ENCODE results near the gene POSTN. TPM values are rescaled to one million over a fixed set of nuclear protein-coding genes. Genes with fewer than 3 reads are reported as not detected.

POSTN gene
- total and polyA plus RNA-seq, 2 of the 8 experiments (the other 6 are each of a cell fraction or from before 2014, with no cell fraction given), result 0.30 to 0.74 TPM

DNA sequence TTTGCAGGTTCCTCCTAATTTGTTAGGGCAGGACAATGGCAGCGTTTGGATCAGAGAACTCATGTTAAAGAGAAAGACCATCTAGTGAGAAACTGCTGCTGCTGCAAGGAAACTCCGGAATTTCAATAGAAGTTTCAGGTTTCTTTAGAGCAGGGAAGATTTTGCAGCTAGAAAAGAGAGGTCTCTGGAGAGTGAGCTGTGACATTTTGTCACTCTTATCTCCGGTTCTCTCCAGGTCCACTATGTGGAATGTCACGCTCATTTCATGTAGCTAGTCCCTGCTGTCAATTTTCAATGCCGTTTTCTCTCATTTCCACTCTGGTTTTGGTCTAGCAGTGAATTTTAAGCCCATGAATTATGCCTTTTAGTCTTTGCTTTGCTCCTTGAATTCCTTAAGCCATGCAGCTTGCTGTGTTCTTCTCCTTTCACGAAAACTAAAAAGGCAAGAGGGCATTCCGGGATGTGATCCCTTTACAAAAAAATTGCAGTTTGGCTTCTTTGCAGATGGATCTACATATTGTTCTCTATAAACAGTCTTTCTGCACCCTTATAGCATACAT is 46.7 kb upstream of the POSTN start:
- no peaks in the 10 kb centered on the region for H3K27me3 ChIP-seq (replicated peaks in 1 of 4; ENCODE audit: control insufficient read depth in 3 of 4, extremely low read depth in 1 of 4, insufficient read depth in 3 of 4, low read length in 3 of 4)
- H2AK5ac ChIP-seq (ENCODE audit: low read depth, low read length), result no peak overlapping the region
- H3K9ac ChIP-seq (replicated peaks in 1 of 4; ENCODE audit: extremely low read depth in 1 of 4, low read depth in 3 of 4, low read length in 3 of 4), result no peak overlapping the region
- H2BK120ac ChIP-seq (replicated peaks; ENCODE audit: low read depth, low read length), result no peak overlapping the region
- no peaks in the 10 kb centered on the region for H3K79me1 ChIP-seq (ENCODE audit: low read depth, low read length)
- ChIA-PET POLR2A (ENCODE audit: partially characterized antibody) (no interaction called here), CTCF (ENCODE audit: partially characterized antibody) (no interaction called here)
- no peak overlapping the region for H3K4me2 ChIP-seq (ENCODE audit: insufficient read depth in 1 of 2, low read depth in 2 of 2, low read length in 2 of 2)
- H4K5ac ChIP-seq (ENCODE audit: insufficient read length, low read depth, low read length), result no peak overlapping the region
- H4K20me1 ChIP-seq (replicated peaks in 1 of 2; ENCODE audit: control insufficient read depth in 1 of 2, insufficient read depth in 2 of 2, low read length in 2 of 2), result no peaks in the 10 kb centered on the region
- H2AFZ ChIP-seq (ENCODE audit: low read length), result no peak overlapping the region
- H3K56ac ChIP-seq (replicated peaks; ENCODE audit: insufficient read length, low read depth, low read length), result no peak overlapping the region
- H3K9me3 ChIP-seq (ENCODE audit: insufficient read depth in 2 of 2, low read depth in 1 of 2, low read length in 1 of 2), result no peaks in the 10 kb centered on the region
- FAIRE-seq (peak; percentile 58), DNase-seq (ENCODE audit: low read depth in 1 of 2, low spot score in 2 of 2) (no peak)
- 85% methylated on average over 7 of the region's 7 CpGs; no CpG with 5 or more reads in 1 of the 2 experiments for WGBS, 2 experiments (ENCODE audit: extremely low coverage in 1 of 2, insufficient coverage in 1 of 2, insufficient read length in 1 of 2, insufficient replicate concordance in 2 of 2, low coverage in 1 of 2, low lambda C conversion rate in 2 of 2, missing lambda C conversion rate in 1 of 2)
- no peak overlapping the region for H3K4me3 ChIP-seq (ENCODE audit: extremely low read depth in 1 of 4, insufficient read depth in 2 of 4, low read depth in 3 of 4, low read length in 4 of 4)
- no peak overlapping the region for H3K23ac ChIP-seq (ENCODE audit: insufficient read length)
- no peak overlapping the region for H4K8ac ChIP-seq (ENCODE audit: extremely low read depth, insufficient read depth, low read length)
- no peak overlapping the region for H4K91ac ChIP-seq (replicated peaks; ENCODE audit: insufficient read length, low read length)
- H3K79me2 ChIP-seq (ENCODE audit: control insufficient read depth in 1 of 2, insufficient read depth in 2 of 2, low read length in 2 of 2), result no peaks in the 10 kb centered on the region
- H3K27ac ChIP-seq (ENCODE audit: low read depth, low read length), result no peak overlapping the region
- no peak overlapping the region for H2BK12ac ChIP-seq (ENCODE audit: low read depth, low read length)
- no peaks in the 10 kb centered on the region for H3K23me2 ChIP-seq (ENCODE audit: low read depth, low read length)
- H2BK5ac ChIP-seq (ENCODE audit: low read depth, low read length), result no peak overlapping the region
- H3K4me1 ChIP-seq (replicated peaks in 1 of 4; ENCODE audit: control insufficient read depth in 3 of 4, insufficient read depth in 4 of 4, low read length in 3 of 4), result no peaks in the 10 kb centered on the region; a peak in 1 of 7 replicates
- no peak overlapping the region for H2BK15ac ChIP-seq (ENCODE audit: low read length)
- H3K14ac ChIP-seq (ENCODE audit: insufficient read length), result no peak overlapping the region
- H2BK20ac ChIP-seq (ENCODE audit: low read length), result no peak overlapping the region
- peaks cover 0 to 14% (median 3%) of the 10 kb centered on the region in 4 experiments; a peak in 5 of 8 replicates for H3K36me3 ChIP-seq (ENCODE audit: control insufficient read depth in 2 of 4, insufficient read depth in 4 of 4, low read length in 3 of 4)
- H3K4ac ChIP-seq (replicated peaks; ENCODE audit: insufficient read length, low read depth, low read length), result no peak overlapping the region
- H3K18ac ChIP-seq (ENCODE audit: extremely low read depth, low read length), result no peak overlapping the region
- no peak for TF ChIP-seq SAP30 (IDR thresholded peaks at IDR 0.05; ENCODE audit: insufficient read depth, insufficient replicate concordance, low read length)
- TF ChIP-seq, protein P1, sequence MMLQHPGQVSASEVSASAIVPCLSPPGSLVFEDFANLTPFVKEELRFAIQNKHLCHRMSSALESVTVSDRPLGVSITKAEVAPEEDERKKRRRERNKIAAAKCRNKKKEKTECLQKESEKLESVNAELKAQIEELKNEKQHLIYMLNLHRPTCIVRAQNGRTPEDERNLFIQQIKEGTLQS (IDR thresholded peaks at IDR 0.05; ENCODE audit: insufficient read depth, low read depth, low read length), result no peak
- no peak for TF ChIP-seq RAD21 (IDR thresholded peaks at IDR 0.05 in 1 of 2, conservative IDR thresholded peaks at IDR 0.05 in 1 of 2; ENCODE audit: low read depth in 2 of 2, low read length in 2 of 2)

Measured in H1 (cell line).